Esophagus mucosa (tissue), 1 donor: Measurements from ENCODE around the gene CRPPA. TPM values are rescaled to one million over a fixed set of nuclear protein-coding genes. Genes with fewer than 3 reads are reported as not detected.

Source experiments
- ATAC-seq: fragments of 200-7000 bp; cut with Tn5 transposase; one replicate; pipeline ENCODE4 v1.9.1; 2020
- total RNA-seq: library from RNA; stranded (reverse); gene quantifications from one replicate; pipeline ENCODE4 v1.2.4, GENCODE V29; 2023
- donor health status: DM: yes; HTN: yes; CAD: no.

The CRPPA gene
- total RNA-seq, 1 donor from 2014 or later, result 0.80 TPM

- ATAC-seq, result no peak
Measured at GRCh38 chr7:16422917-16423316, 1.6 kb upstream of the CRPPA start.

GRCh38 chr7:16422103-16422435, 731 bp upstream of the CRPPA start:
- no peak for ATAC-seq

- peak; percentile 94 for ATAC-seq
Measured at GRCh38 chr7:16420649-16421332, 547 bp downstream of the CRPPA start.

- ATAC-seq, result no peak
Measured at GRCh38 chr7:16420329-16420648, 1.0 kb downstream of the CRPPA start.

- no peak for ATAC-seq
Measured at GRCh38 chr7:16419859-16420258, 1.5 kb downstream of the CRPPA start.

GRCh38 chr7:16419126-16419525, 2.2 kb downstream of the CRPPA start:
- ATAC-seq, result no peak

- ATAC-seq, result no peak
Measured at GRCh38 chr7:16417906-16418305, 3.4 kb downstream of the CRPPA start.

- ATAC-seq, result no peak
Measured at GRCh38 chr7:16416289-16417282, 4.8 kb downstream of the CRPPA start.

GRCh38 chr7:16412274-16413254, 8.8 kb downstream of the CRPPA start:
- ATAC-seq, result no peak

GRCh38 chr7:16411391-16411790, 9.9 kb downstream of the CRPPA start:
- ATAC-seq, result no peak

- no peak for ATAC-seq
Measured at GRCh38 chr7:16409777-16410176, 11.6 kb downstream of the CRPPA start.

GRCh38 chr7:16404636-16405035, 16.7 kb downstream of the CRPPA start:
- ATAC-seq, result no peak

- no peak for ATAC-seq
Measured at GRCh38 chr7:16403475-16403874, 17.9 kb downstream of the CRPPA start.

GRCh38 chr7:16402940-16403339, 18.4 kb downstream of the CRPPA start:
- ATAC-seq, result no peak

- ATAC-seq, result no peak
Measured at GRCh38 chr7:16402091-16402490, 19.2 kb downstream of the CRPPA start.

GRCh38 chr7:16400893-16401275, 20.5 kb downstream of the CRPPA start:
- no peak for ATAC-seq

GRCh38 chr7:16399916-16400892, 21.1 kb downstream of the CRPPA start:
- ATAC-seq, result no peak

GRCh38 chr7:16399265-16399831, 22.0 kb downstream of the CRPPA start:
- no peak for ATAC-seq

GRCh38 chr7:16398146-16399017, 23.0 kb downstream of the CRPPA start:
- ATAC-seq, result no peak

GRCh38 chr7:16397501-16398145, 23.7 kb downstream of the CRPPA start:
- ATAC-seq, result no peak
